ENCODE results near the gene SREBF1. TPM values are rescaled to one million over a fixed set of nuclear protein-coding genes. Genes with fewer than 3 reads are reported as not detected.

The SREBF1 gene
- total RNA-seq, 1 experiment from 2014 or later = 72.5 TPM

GRCh38 chr17:17767154-17767869, 69.5 kb downstream of the SREBF1 start:
- DNase-seq (ENCODE audit: extremely low read depth, low read depth) = no peak

GRCh38 chr17:17766744-17767120, 70.1 kb downstream of the SREBF1 start:
- DNase-seq (ENCODE audit: extremely low read depth, low read depth) = no peak

GRCh38 chr17:17766077-17766743, 70.6 kb downstream of the SREBF1 start:
- no peak for DNase-seq (ENCODE audit: extremely low read depth, low read depth)

GRCh38 chr17:17765359-17766076, 71.3 kb downstream of the SREBF1 start:
- DNase-seq (ENCODE audit: extremely low read depth, low read depth) = no peak

GRCh38 chr17:17763734-17764133, 73.1 kb downstream of the SREBF1 start:
- no peak for DNase-seq (ENCODE audit: extremely low read depth, low read depth)

- no peak for DNase-seq (ENCODE audit: extremely low read depth, low read depth)
Observed at GRCh38 chr17:17763136-17763535, 73.7 kb downstream of the SREBF1 start.

- no peak for DNase-seq (ENCODE audit: extremely low read depth, low read depth)
Observed at GRCh38 chr17:17762744-17763105, 74.1 kb downstream of the SREBF1 start.

Small RNA genes within 50 kb of the gene (small RNA-seq; reads per million reads assigned to genes)
- gene MIR33B (1.1 to 39.3 reads per million in 2 experiments), gene MIR6777 (0 to 0.59 reads per million in 2 experiments)

Other genes starting within 250 kb of the SREBF1 start
- 84.7 and 120 TPM in 2 replicates for gene PEMT, start 245.3 kb downstream of the SREBF1 start, total RNA-seq (2014; rRNA removed; shearing (Covaris generic))
- gene RAI1, start 155.5 kb downstream of the SREBF1 start, total RNA-seq (2014; rRNA removed; shearing (Covaris generic)) = 7.3 and 9.6 TPM in 2 replicates
- gene TOM1L2, start 135.4 kb upstream of the SREBF1 start, total RNA-seq (2014; rRNA removed; shearing (Covaris generic)) = 9.7 and 9.9 TPM in 2 replicates
- 0.40 and 0.63 TPM in 2 replicates for gene DRC3, start 135.9 kb upstream of the SREBF1 start, total RNA-seq (2014; rRNA removed; shearing (Covaris generic))
- gene ATPAF2, start 202.2 kb upstream of the SREBF1 start, total RNA-seq (2014; rRNA removed; shearing (Covaris generic)) = 8.0 and 8.4 TPM in 2 replicates
- gene GID4, start 202.4 kb upstream of the SREBF1 start, total RNA-seq (2014; rRNA removed; shearing (Covaris generic)) = 12.4 and 14.8 TPM in 2 replicates